HG03520 (cell line): ENCODE measurements around the gene ST6GALNAC5.
A peak's percentile ranks its signal among the peaks of the same experiment; 100 is the strongest.
"Not testable (repeated sequence)": the region's sequence is repeated elsewhere in the genome, so short reads cannot be mapped to it uniquely, and the experiment has no call there.

Experiments
- ATAC-seq: cut with Tn5 transposase; IDR thresholded peaks from one replicate; pipeline ENCODE4 v1.9.1; 2021; ENCODE audit warnings: mild to moderate bottlenecking, moderate library complexity; ENCODE audit not compliant: unreplicated experiment

ST6GALNAC5 gene

GRCh38 chr1:76865696-76866286 is 1.5 kb upstream of the ST6GALNAC5 start:
- ATAC-seq: no peak

GRCh38 chr1:76866566-76866965 is 714 bp upstream of the ST6GALNAC5 start:
- no peak for ATAC-seq

- ATAC-seq: no peak
These were observed 1.0 kb downstream of the ST6GALNAC5 start for GRCh38 chr1:76868154-76868882.

GRCh38 chr1:76868916-76869315 is 1.6 kb downstream of the ST6GALNAC5 start:
- ATAC-seq: no peak

GRCh38 chr1:76870037-76870436 is 2.8 kb downstream of the ST6GALNAC5 start:
- ATAC-seq: no peak

GRCh38 chr1:76871355-76871974 is 4.2 kb downstream of the ST6GALNAC5 start:
- ATAC-seq: peak; percentile 98

- no peak for ATAC-seq
These were observed 5.7 kb downstream of the ST6GALNAC5 start for GRCh38 chr1:76872944-76873343.

- ATAC-seq: no peak
These were observed 9.5 kb downstream of the ST6GALNAC5 start for GRCh38 chr1:76876655-76877395.

GRCh38 chr1:76879014-76879413 is 11.7 kb downstream of the ST6GALNAC5 start:
- ATAC-seq: not testable (repeated sequence)

GRCh38 chr1:76881762-76882161 is 14.5 kb downstream of the ST6GALNAC5 start:
- no peak for ATAC-seq

- ATAC-seq: no peak
These were observed 24.8 kb downstream of the ST6GALNAC5 start for GRCh38 chr1:76891931-76892622.

GRCh38 chr1:76892675-76893074 is 25.4 kb downstream of the ST6GALNAC5 start:
- ATAC-seq: no peak

GRCh38 chr1:76901158-76901767 is 34.0 kb downstream of the ST6GALNAC5 start:
- ATAC-seq: peak; percentile 95

GRCh38 chr1:76905876-76906595 is 38.8 kb downstream of the ST6GALNAC5 start:
- ATAC-seq: no peak

- ATAC-seq: no peak
These were observed 42.0 kb downstream of the ST6GALNAC5 start for GRCh38 chr1:76909311-76909710.

GRCh38 chr1:76919085-76919484 is 51.8 kb downstream of the ST6GALNAC5 start:
- ATAC-seq: no peak

- no peak for ATAC-seq
These were observed 54.3 kb downstream of the ST6GALNAC5 start for GRCh38 chr1:76921590-76921989.

- no peak for ATAC-seq
These were observed 58.5 kb downstream of the ST6GALNAC5 start for GRCh38 chr1:76925825-76926224.

GRCh38 chr1:76928522-76928921 is 61.2 kb downstream of the ST6GALNAC5 start:
- ATAC-seq: no peak

GRCh38 chr1:76929136-76929535 is 61.9 kb downstream of the ST6GALNAC5 start:
- no peak for ATAC-seq
